DMS153 (cell line): Measurements from ENCODE around the gene IPO7.
"Not testable (repeated sequence)": the region's sequence is repeated elsewhere in the genome, so short reads cannot be mapped to it uniquely, and the experiment has no call there.

ENCODE experiments used
- DNase-seq: peaks from one replicate; lab custom pipeline; 2025; lab: John Stamatoyannopoulos, UW

Gene IPO7

DNA sequence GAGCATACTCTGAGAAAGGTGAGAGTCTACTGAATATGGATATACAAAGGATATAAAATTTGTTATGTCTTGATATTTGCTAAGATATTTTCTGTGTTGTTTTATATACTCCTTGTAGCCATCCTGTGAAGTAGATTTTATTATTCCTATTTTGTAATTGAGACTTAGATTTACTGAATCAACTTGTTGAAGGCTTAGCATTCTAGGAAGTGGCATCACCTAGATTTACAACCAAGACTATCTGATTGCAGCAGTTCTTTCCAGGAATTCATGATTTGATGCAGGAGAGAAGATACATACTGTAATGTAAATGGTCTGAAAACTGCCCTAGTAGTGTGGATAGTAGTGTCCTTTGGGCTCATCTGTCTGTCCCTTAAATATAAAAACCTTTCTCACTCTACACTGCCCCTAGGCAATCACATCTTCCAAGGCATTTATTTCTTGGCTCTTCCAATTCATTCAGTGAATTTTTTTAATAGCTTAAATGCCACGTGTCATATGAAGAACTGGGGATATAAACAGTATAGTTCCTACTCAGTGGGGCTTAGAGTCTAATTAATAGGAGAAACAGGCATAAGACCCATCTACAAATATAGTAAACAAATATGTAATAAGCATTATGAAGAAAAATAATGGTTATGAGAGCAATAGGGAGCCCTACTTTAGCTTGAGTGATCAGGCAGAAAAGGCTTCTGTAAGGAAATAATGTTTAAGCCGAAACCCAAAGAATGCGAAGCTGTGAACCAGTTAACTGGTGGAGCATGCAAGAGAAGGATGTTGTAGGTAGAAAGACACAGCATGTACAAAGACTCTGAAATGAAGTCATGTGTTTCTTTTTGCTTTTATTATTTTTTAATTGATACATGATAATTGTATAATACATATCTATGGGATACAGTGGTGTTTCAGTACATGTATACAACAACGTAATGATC lies 13.6 kb downstream of the IPO7 start:
- DNase-seq, result no peak

GRCh38 chr11:9399466-9399865 lies 15.0 kb downstream of the IPO7 start:
- no peak for DNase-seq

- DNase-seq, result not testable (repeated sequence)
Measured at GRCh38 chr11:9401884-9402283, 17.4 kb downstream of the IPO7 start.

- no peak for DNase-seq
Measured at GRCh38 chr11:9428706-9429105, 44.3 kb downstream of the IPO7 start.

DNA sequence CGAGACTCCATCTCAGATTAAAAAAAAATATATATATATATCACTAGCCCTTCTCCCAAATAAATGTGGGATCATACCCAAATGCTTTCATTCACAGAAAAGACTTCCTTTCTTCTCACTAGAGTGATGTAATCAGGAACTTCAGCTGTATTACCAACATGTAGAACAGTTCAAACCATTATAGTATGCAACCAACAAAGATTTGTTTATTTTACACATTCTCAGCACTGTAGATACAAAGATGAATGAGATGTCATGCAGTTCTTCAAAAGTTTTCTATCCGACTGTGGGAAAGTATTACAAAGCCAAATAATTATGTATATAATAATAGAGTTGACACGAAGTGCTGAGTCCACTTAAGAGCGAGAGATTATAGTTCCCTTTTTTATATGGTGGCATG lies 54.2 kb downstream of the IPO7 start:
- DNase-seq, result no peak

GRCh38 chr11:9446230-9446629 lies 61.8 kb downstream of the IPO7 start:
- no peak for DNase-seq

- DNase-seq, result no peak
Measured at GRCh38 chr11:9448576-9449352, 64.3 kb downstream of the IPO7 start.

GRCh38 chr11:9452023-9452422 lies 67.6 kb downstream of the IPO7 start:
- DNase-seq, result not testable (repeated sequence)

GRCh38 chr11:9455722-9456121 lies 71.3 kb downstream of the IPO7 start:
- DNase-seq, result no peak

DNA sequence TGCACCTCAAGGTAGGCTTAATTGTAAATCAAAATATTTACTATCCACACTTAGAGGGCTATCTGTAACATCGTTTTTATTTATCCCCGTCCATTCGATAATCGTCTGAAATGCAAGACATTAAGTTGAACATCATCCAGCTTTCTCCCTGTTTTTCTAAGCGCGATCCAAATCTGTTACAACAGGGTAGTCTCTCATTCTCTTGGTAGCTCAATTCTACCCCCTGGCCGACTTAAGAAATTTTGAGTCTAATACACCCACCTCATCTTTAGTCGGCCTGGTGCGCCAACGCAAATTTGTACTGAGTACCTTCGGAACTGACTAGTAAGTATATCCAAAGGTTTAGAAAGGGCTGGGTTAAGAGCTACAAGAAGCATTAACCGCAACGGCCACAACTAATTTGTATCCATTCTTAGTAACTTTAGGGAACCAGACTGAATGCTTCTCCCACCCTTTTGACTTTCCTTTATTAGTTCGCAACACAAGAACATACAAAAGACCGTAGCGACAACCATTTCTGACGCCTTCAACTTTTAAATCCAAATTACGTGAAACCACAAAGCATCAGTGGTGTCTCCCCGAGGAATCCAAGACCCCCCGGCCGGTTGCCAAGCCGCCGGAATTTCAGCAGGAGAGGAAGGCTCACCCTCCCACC lies 75.3 kb downstream of the IPO7 start:
- DNase-seq, result peak; percentile 12

DNA sequence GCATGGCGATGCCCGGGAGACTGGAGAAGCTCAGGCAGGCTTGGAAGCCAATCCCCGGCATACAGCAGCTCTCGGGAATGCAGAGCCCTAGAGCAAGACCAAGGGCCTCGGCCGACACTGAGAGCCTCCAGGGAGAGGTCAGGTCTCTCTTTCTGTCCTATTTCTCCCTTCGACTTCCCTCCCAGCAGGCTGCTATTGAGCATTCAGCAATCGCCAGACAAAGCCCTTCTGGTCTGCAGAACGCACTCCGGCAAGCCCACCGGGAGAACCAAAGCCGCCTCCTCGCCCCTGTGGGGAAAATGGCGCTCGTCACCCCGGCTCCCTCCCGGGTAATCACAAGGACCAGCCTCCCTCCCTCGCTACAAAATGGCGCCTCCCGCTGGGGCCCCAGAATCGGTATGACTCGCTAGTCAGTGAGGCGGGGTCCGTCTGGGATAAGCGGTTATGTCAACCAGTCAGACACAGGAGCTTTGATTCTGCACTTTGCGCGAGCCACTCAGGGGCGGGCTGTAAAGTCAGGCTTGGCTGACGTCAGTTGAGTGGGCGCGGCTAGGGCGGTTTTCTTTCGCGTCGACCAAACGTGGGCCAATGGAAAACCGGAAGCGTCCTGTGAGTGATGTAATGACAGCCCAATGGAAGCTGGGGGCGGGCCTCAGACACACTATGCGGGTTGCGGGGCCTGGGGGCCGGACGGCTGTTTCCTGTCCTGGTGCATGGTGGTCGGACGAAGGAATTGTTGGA lies 76.0 kb downstream of the IPO7 start, which contains the start of gene ZNF143:
TSS of gene ZNF143 (plus strand) at position 691 of the 741 bp plus-strand sequence. CDS start 10,297 bp downstream, outside the sequence.
- peak; percentile 100 for DNase-seq

GRCh38 chr11:9461063-9461759 lies 76.8 kb downstream of the IPO7 start:
- DNase-seq, result peak; percentile 88

GRCh38 chr11:9461760-9462134 lies 77.3 kb downstream of the IPO7 start:
- no peak for DNase-seq

DNA sequence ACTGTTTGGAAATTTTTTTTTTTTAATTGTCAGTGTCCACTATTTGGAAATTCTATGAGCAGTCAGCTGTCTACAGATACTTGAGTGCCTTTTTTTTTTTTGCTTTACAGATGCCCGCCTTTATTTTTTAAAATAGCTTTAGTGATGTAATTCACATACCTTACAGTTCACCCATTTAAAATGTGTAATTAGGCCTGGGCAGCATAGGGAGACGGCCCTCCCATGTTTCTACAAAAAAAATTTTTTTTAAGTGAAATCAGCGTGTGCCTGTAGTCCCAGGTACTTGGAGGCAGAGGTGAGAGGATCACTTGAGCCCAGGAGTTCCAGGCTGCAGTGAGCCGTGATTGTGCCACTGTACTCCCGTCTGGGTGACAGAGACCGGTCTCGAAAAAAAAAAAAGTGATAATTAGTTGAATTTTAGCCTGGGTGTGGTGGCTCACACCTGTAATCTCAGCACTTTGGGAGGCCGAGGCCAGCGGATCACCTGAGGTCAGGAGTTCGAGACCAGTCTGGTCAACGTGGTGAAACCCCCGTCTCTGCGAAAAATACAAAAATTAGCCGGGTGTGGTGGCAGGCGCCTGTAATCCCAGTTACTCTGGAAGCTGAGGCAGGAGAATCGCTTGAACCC lies 77.8 kb downstream of the IPO7 start:
- no peak for DNase-seq

DNA sequence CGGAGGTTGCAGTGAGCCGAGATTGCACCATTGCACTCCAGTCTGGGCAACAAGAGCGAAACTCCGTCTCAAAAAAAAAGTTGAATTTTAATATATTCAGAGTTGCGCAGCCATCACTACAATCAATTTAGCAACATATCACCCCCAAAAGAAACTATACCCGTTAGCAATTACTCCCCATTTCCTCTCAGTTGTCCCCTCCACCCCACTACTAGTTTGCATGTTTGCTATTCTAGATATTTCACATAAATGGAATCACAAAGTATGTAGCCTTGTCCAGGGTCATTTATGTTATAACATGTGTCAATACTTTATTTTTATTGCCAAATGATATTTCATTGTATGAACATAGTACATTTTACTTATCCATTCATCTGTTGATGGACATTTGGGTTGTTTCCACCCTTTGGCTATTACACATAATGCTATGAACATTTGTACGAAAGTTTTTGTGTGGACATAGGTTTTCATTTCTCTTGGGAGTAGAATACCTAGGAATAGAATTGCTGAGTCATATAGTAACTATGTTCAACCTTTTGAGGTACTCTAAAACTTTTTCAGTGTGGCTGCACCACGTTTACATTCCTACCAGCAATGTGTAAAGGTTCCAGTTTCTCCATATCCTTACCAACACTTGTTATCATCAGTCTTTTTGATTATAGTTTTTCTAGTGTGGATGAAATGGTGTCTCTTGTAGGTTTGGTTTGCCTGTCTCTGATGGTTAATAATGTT lies 78.5 kb downstream of the IPO7 start:
- no peak for DNase-seq

- DNase-seq, result no peak
Measured at GRCh38 chr11:9470765-9471164, 86.3 kb downstream of the IPO7 start.

DNA sequence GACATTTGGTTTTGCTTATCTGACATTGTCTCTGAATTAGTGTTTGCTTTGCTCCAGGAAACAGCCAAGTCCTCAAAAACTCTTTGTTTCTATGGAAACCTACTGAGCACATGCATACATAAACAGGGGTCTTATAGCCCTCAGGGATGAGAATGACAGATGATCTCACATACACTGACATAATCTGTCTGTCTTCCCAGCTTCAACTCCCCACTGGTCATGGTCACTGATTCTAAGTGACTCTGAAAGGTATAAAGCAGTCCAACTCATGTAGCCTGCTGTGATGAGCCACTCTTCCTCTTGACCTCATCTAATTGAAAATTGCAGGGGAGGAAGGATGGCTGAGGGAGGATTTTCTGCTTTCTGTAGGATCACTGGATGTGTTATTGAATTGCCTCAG lies 89.0 kb downstream of the IPO7 start:
- DNase-seq, result no peak

GRCh38 chr11:9479899-9480298 lies 95.4 kb downstream of the IPO7 start:
- no peak for DNase-seq

- no peak for DNase-seq
Measured at GRCh38 chr11:9489080-9489765, 104.8 kb downstream of the IPO7 start.
